Gastrocnemius medialis (tissue), 4 donors: ENCODE data around the gene GAREM1. TPM values are rescaled to one million over a fixed set of nuclear protein-coding genes. Genes with fewer than 3 reads are reported as not detected.

Experiments used
- ATAC-seq, 2 donors: fragments of 150-250 bp; one replicate each; pipeline ENCODE4 v1.9.1; 2016
- DNase-seq, 2 donors: peaks; one replicate each; pipeline ENCODE4 v3.0.0-alpha.2; 2019
- H3K27ac ChIP-seq, 4 donors: fragments of 200-600 bp; sonication (generic); 1 replicate in 1 of 4; 2 replicates in 3 of 4; pipeline ENCODE4 v1.5.1; 2016 to 2018; ENCODE audit warnings: mild to moderate bottlenecking in 2 of 4, moderate library complexity in 1 of 4
- H3K27me3 ChIP-seq, 3 donors: fragments of 200-600 bp; sonication (generic) in 2 of 3; 1 replicate in 1 of 3; 2 replicates in 2 of 3; pipeline versions ENCODE4 v1.5.1 to v1.6.0; 2016 to 2019; ENCODE audit warnings: mild to moderate bottlenecking in 1 of 3, moderate library complexity in 1 of 3
- H3K36me3 ChIP-seq, 2 donors: fragments of 200-600 bp; sonication (generic) in 1 of 2; one replicate each; pipeline ENCODE4 v1.5.1; 2017 to 2018
- H3K4me1 ChIP-seq, 2 donors: fragments of 200-600 bp; sonication (generic) in 1 of 2; one replicate each; pipeline ENCODE4 v1.5.1; 2016 to 2017; ENCODE audit warnings: mild to moderate bottlenecking in 2 of 2
- H3K4me3 ChIP-seq, 4 donors: fragments of 200-600 bp; sonication (generic) in 3 of 4; 1 replicate in 1 of 4; 2 replicates in 3 of 4; pipeline ENCODE4 v1.5.1; 2016 to 2019; ENCODE audit warnings: mild to moderate bottlenecking in 2 of 4
- H3K9me3 ChIP-seq, 3 donors: fragments of 200-600 bp; sonication (generic) in 2 of 3; 1 replicate in 1 of 3; 2 replicates in 2 of 3; pipeline ENCODE4 v1.5.1; 2016 to 2019
- POLR2A ChIP-seq, 2 donors: fragments of 450-650 bp; IDR thresholded peaks; one replicate each; pipeline ENCODE4 v1.6.1; 2017; ENCODE audit warnings: antibody characterized with exemption in 2 of 2, mild to moderate bottlenecking in 2 of 2, moderate library complexity in 2 of 2
- in situ Hi-C, 4 donors: fragments of 200-750 bp; cut with MboI; loops; one replicate each; pipeline versions ENCODE4 v1.15.0 to v1.8.0; 2017; ENCODE audit warnings: low sequenced_read_pairs in 4 of 4
- intact Hi-C: fragments of 100-400 bp; cut with DNase I; formaldehyde crosslinking; loops from one replicate; pipeline ENCODE4 v1.15.1; 2023; ENCODE audit warnings: low total_unique reads
- total RNA-seq, 4 donors: library from RNA; depleted of rRNA; stranded (reverse); fragments of >200 nt; gene quantifications; one replicate each; pipeline versions ENCODE4 v1.1.0 to v1.2.3, GENCODE V29; 2016
- TF ChIP-seq, protein P1 (sequence below), 5 experiments: fragments of 450-650 bp in 3 of 5; fragments of 200-600 bp in 2 of 5; sonication (generic) in 2 of 5; IDR thresholded peaks in 4 of 5; conservative IDR thresholded peaks in 1 of 5; 1 replicate in 4 of 5; 2 replicates in 1 of 5; pipeline ENCODE4 v1.5.1; 2016 to 2019; ENCODE audit warnings: antibody characterized with exemption in 5 of 5, mild to moderate bottlenecking in 3 of 5, moderate library complexity in 3 of 5

Gene GAREM1
- total RNA-seq, 4 donors from 2014 or later = 13.4 to 21.9 (median 16.4) TPM

GRCh38 chr18:32255570-32255969 is 215.1 kb downstream of the GAREM1 start:
- no peak for ATAC-seq
- Histone ChIP-seq H3K27ac (no peak overlapping the region), H3K27me3 (no peaks in the 10 kb centered on the region), H3K9me3 (no peaks in the 10 kb centered on the region), H3K4me1 (no peaks in the 10 kb centered on the region), H3K4me3 (no peak overlapping the region), H3K36me3 (no peaks in the 10 kb centered on the region)
- no peak for DNase-seq
- TF ChIP-seq, protein P1, sequence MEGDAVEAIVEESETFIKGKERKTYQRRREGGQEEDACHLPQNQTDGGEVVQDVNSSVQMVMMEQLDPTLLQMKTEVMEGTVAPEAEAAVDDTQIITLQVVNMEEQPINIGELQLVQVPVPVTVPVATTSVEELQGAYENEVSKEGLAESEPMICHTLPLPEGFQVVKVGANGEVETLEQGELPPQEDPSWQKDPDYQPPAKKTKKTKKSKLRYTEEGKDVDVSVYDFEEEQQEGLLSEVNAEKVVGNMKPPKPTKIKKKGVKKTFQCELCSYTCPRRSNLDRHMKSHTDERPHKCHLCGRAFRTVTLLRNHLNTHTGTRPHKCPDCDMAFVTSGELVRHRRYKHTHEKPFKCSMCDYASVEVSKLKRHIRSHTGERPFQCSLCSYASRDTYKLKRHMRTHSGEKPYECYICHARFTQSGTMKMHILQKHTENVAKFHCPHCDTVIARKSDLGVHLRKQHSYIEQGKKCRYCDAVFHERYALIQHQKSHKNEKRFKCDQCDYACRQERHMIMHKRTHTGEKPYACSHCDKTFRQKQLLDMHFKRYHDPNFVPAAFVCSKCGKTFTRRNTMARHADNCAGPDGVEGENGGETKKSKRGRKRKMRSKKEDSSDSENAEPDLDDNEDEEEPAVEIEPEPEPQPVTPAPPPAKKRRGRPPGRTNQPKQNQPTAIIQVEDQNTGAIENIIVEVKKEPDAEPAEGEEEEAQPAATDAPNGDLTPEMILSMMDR (IDR thresholded peaks at IDR 0.05 in 4 of 5, conservative IDR thresholded peaks at IDR 0.05 in 1 of 5) = no peak
- no peak for TF ChIP-seq POLR2A (IDR thresholded peaks at IDR 0.05)
- in situ Hi-C loops = no loop called here
- intact Hi-C loops = no loop called here

DNA sequence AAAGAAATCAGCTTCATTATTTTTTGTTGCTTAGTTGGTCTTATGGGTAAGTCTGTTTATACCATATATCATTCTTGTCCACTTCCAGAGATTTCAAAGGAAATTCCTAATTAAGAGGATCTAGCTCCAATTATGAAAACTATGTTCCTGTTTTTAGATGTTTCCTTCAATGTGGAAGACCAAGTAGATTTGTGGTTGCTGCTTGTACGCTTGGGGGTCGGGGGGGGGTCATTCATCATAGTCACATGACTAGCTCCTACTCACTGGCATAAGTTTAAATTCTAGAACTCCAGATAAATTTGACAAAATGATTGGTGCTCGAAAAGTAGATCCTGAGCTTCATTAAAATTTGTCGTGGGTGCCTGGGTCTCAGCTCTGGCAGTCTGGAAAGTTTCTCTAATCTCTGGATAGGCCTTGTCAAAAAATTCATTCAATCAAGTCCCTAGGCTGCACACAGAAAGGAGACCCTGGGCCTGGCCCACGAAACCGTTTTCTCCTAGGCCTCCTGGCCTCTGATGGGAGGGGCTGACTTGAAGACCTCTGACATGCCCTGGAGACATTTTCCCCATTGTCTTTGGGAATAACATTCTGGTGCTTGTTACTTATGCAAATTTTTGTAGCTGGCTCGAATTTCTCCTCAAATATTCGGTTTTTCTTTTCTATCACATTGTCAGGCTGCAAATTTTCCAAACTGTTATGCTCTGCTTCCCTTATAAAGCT is 218.4 kb downstream of the GAREM1 start:
- DNase-seq (no peak), ATAC-seq (no peak)
- H3K36me3 ChIP-seq = no peaks in the 10 kb centered on the region
- H3K27ac ChIP-seq = no peak overlapping the region
- H3K4me1 ChIP-seq = no peaks in the 10 kb centered on the region
- H3K4me3 ChIP-seq = no peak overlapping the region
- TF ChIP-seq, protein P1 (IDR thresholded peaks at IDR 0.05 in 4 of 5, conservative IDR thresholded peaks at IDR 0.05 in 1 of 5) = no peak
- no peak for TF ChIP-seq POLR2A (IDR thresholded peaks at IDR 0.05)
- H3K27me3 ChIP-seq = no peaks in the 10 kb centered on the region
- intact Hi-C loops = no loop called here
- no peaks in the 10 kb centered on the region for H3K9me3 ChIP-seq
- in situ Hi-C loops = no loop called here

DNA sequence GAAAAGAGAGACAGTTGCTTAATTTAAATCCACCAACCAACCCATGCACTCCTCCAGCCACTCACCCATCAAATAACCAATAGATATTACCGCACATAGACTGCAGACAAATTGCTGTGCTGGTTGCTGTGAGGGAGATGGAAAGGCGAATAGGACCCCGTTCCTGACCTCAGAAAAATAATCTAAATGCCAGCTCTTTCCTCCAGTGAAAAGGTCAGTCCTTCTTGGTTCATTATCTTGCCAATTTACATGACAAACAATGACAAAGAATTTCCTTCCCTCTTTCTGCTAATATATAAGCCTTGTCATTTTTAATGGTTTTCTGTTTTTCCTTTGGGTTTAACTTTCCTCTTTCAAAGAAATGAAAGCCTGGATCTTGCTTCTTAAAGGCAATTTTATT is 219.2 kb downstream of the GAREM1 start:
- intact Hi-C loops = no loop called here
- H3K27me3 ChIP-seq = no peaks in the 10 kb centered on the region
- H3K4me3 ChIP-seq = no peak overlapping the region
- no peaks in the 10 kb centered on the region for H3K36me3 ChIP-seq
- H3K4me1 ChIP-seq = no peaks in the 10 kb centered on the region
- TF ChIP-seq, protein P1 (IDR thresholded peaks at IDR 0.05 in 4 of 5, conservative IDR thresholded peaks at IDR 0.05 in 1 of 5) = no peak
- TF ChIP-seq POLR2A (IDR thresholded peaks at IDR 0.05) = no peak
- no peak for DNase-seq
- ATAC-seq = no peak
- H3K27ac ChIP-seq = no peak overlapping the region
- in situ Hi-C loops = no loop called here
- no peaks in the 10 kb centered on the region for H3K9me3 ChIP-seq

GRCh38 chr18:32249147-32249929 is 221.3 kb downstream of the GAREM1 start:
- no peak for DNase-seq
- no peak overlapping the region for H3K27ac ChIP-seq
- TF ChIP-seq POLR2A (IDR thresholded peaks at IDR 0.05) = no peak
- TF ChIP-seq, protein P1 (IDR thresholded peaks at IDR 0.05 in 4 of 5, conservative IDR thresholded peaks at IDR 0.05 in 1 of 5) = no peak
- no peaks in the 10 kb centered on the region for H3K36me3 ChIP-seq
- no peaks in the 10 kb centered on the region for H3K27me3 ChIP-seq
- intact Hi-C loops (no loop called here), in situ Hi-C loops (no loop called here)
- no peaks in the 10 kb centered on the region for H3K9me3 ChIP-seq
- H3K4me3 ChIP-seq = no peak overlapping the region
- no peaks in the 10 kb centered on the region for H3K4me1 ChIP-seq
- ATAC-seq = no peak
